ENCODE results near the gene LBH. TPM values are rescaled to one million over a fixed set of nuclear protein-coding genes. Genes with fewer than 3 reads are reported as not detected.

LBH gene
- total RNA-seq, 1 donor: 21.1 TPM

DNA sequence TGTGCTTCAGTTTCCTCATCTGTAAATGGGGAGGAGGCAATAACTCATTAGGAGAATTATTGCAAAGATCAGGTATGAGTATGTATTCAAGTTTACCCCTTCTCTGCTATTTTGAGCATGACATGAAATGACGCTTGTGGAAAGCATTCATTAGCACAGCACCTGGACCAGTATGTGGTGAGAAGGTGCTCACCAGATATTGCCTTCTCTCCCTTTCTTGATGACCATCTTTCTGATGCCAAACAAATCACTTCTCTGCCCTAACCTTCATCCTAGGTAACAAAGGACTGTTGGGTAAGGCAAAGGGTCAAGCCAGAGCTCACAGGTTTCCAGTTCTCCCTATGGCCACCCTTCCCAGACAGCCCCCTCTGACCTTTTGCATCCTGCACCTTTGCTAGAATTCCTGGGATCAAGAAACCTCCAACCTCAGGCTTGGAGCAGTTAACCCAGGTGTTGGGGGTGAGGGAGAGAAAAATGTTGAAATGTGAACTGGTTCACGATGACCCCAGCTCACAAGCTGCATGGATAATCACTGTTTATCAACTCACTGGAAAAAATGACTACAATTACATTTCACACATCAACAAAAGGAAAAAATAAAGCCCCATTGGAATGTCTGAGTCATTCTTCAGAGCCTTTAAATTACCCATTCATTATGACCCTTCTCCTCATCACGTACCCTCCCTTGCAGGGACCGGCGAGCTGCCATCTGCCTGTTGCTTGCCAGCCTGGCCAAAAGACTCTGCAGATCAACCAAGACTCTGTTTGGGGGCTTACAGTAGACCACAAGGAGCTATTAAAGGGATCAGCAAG lies 41.6 kb downstream of the LBH start:
- TF ChIP-seq, protein P1, sequence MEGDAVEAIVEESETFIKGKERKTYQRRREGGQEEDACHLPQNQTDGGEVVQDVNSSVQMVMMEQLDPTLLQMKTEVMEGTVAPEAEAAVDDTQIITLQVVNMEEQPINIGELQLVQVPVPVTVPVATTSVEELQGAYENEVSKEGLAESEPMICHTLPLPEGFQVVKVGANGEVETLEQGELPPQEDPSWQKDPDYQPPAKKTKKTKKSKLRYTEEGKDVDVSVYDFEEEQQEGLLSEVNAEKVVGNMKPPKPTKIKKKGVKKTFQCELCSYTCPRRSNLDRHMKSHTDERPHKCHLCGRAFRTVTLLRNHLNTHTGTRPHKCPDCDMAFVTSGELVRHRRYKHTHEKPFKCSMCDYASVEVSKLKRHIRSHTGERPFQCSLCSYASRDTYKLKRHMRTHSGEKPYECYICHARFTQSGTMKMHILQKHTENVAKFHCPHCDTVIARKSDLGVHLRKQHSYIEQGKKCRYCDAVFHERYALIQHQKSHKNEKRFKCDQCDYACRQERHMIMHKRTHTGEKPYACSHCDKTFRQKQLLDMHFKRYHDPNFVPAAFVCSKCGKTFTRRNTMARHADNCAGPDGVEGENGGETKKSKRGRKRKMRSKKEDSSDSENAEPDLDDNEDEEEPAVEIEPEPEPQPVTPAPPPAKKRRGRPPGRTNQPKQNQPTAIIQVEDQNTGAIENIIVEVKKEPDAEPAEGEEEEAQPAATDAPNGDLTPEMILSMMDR (IDR thresholded peaks at IDR 0.05; ENCODE audit: insufficient read depth, low read length): no peak
- no peak overlapping the region for H3K4me3 ChIP-seq (ENCODE audit: low read depth, low read length)
- peak; percentile 73 for DNase-seq (ENCODE audit: low read depth)

DNA sequence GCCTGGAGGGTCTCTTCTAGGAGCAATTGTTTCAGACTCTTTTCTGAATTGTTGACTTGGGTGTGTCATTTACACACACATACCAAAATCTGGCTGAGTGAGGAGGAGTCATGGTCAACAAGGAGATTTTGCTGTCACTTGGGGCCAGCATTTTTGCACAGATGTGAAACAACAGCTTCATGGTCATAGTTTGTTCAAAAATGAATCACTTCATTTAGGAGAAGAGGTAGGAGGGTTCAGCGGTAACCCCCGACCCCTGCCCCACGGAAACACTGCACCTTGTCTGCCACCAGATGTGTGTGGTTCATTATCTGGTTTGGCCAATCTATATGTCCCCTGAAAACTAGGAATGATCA lies 42.2 kb downstream of the LBH start:
- H3K4me3 ChIP-seq (ENCODE audit: low read depth, low read length): no peak overlapping the region
- DNase-seq (ENCODE audit: low read depth): no peak
- TF ChIP-seq, protein P1 (IDR thresholded peaks at IDR 0.05; ENCODE audit: insufficient read depth, low read length): no peak

DNA sequence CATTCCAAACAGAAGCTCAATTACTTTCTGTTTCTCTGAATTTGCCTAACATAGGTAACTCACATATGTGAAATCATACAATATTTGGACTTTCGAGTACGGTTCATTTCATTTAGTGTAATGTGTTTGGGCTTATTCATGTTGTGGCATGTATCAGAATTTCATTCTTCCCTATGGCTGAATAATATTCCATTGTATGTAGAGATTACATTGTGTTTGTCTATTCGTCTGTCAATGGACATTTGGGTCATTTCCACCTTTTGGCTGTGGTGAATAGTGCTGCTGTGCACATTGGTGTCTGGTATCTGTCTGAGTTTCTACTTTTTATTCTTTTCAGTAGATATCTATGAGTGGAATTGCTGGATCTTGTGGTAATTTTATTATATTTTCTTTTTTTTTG lies 43.9 kb downstream of the LBH start:
- no peak overlapping the region for H3K4me3 ChIP-seq (ENCODE audit: low read depth, low read length)
- peak; percentile 28 for DNase-seq (ENCODE audit: low read depth)
- TF ChIP-seq, protein P1 (IDR thresholded peaks at IDR 0.05; ENCODE audit: insufficient read depth, low read length): no peak

DNA sequence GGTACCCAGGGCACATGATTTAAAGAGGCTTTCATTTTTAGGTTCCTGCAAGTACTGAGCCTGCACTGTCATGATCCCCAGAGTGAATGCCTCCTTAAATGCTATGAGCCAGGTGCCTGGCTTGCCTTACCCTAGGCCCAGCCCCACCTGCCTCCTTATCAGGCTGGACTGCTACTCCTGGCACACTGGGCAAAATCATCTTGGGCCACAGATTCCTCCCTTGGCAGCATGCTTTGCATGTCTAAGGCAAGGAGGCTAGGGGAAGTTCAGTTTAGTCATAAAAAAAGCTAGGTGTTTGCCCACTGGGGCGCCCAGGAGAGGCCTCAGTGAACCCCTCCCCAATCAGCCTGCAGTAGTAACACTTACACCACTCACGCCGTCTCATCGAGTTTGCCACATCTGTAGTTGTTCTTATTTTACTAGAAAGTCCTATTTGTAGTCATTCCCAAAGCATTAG lies 45.1 kb downstream of the LBH start:
- peak; percentile 31 for DNase-seq (ENCODE audit: low read depth)
- TF ChIP-seq, protein P1 (IDR thresholded peaks at IDR 0.05; ENCODE audit: insufficient read depth, low read length): no peak
- no peak overlapping the region for H3K4me3 ChIP-seq (ENCODE audit: low read depth, low read length)

DNA sequence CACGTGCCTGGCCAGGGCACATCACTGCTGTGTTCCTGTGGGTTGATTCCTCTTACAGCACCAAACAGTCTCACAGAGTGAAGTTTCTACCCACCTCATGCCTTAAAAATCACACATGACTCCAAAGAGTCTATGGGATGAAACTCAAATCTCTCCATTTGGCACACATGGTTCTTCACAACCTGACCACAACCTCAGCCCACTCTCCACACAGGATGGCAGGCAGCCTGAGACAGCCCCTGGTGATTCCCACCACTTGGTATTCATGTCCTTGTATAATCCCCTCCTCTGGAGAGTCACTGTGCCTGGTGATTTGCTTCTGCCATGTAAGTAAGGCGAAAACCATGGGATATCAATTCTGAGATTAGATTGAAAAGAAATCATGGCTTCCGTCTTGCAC lies 46.2 kb downstream of the LBH start:
- TF ChIP-seq, protein P1 (IDR thresholded peaks at IDR 0.05; ENCODE audit: insufficient read depth, low read length): no peak
- no peak overlapping the region for H3K4me3 ChIP-seq (ENCODE audit: low read depth, low read length)
- DNase-seq (ENCODE audit: low read depth): no peak

DNA sequence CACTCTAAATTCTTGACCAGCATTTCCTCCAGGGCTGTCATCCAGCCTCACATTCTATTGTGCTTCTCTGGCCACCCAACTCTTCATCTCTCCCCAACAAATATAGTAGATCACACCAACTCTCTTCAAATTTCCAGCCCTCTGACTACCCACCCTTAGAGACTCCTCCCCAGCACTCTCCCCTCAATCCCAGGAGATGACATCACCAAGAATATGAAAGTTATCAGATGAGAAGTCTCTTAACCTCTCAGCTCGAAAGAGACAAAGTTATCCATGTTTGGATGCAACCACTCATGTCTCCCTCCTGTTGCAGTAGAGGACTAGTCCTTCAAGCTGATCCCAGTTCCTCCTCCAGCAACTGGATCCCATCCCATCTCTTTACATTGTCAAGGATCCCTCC lies 47.1 kb downstream of the LBH start:
- H3K4me3 ChIP-seq (ENCODE audit: low read depth, low read length): no peak overlapping the region
- TF ChIP-seq, protein P1 (IDR thresholded peaks at IDR 0.05; ENCODE audit: insufficient read depth, low read length): no peak
- DNase-seq (ENCODE audit: low read depth): no peak
